GM21723 (cell line): ENCODE results near the gene VCP.
A peak's percentile ranks its signal among the peaks of the same experiment; 100 is the strongest.

Experiments used
- ATAC-seq: cut with Tn5 transposase; IDR thresholded peaks from one replicate; pipeline ENCODE4 v1.9.1; 2021; ENCODE audit warnings: mild to moderate bottlenecking, moderate library complexity; ENCODE audit not compliant: unreplicated experiment

The VCP gene

DNA sequence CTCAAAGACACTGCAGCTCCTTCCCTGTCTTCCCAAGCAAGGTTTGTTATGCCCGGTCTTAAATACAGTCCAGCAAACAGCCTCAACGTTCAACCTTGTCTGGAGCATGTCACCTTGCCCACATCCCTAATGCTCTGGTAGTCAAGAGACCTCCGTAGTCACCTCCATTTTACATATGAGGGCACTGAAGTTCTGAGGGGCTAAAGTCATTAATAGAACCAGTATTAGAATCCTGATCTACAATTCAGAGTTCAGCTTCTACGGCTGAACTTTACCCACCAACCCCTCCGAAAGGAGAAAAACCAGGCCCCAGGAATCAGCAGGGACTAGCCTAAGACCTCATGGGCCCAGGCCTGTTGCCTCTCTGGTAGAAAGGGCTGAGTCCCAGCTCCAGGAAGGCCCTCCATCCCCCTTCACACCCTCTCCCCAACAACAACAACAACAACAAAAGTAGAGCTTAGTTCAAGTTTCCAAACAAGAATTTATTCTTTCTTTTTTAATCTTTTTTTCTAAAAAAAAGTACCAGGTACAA, 31.3 kb upstream of the VCP start:
- ATAC-seq = no peak

DNA sequence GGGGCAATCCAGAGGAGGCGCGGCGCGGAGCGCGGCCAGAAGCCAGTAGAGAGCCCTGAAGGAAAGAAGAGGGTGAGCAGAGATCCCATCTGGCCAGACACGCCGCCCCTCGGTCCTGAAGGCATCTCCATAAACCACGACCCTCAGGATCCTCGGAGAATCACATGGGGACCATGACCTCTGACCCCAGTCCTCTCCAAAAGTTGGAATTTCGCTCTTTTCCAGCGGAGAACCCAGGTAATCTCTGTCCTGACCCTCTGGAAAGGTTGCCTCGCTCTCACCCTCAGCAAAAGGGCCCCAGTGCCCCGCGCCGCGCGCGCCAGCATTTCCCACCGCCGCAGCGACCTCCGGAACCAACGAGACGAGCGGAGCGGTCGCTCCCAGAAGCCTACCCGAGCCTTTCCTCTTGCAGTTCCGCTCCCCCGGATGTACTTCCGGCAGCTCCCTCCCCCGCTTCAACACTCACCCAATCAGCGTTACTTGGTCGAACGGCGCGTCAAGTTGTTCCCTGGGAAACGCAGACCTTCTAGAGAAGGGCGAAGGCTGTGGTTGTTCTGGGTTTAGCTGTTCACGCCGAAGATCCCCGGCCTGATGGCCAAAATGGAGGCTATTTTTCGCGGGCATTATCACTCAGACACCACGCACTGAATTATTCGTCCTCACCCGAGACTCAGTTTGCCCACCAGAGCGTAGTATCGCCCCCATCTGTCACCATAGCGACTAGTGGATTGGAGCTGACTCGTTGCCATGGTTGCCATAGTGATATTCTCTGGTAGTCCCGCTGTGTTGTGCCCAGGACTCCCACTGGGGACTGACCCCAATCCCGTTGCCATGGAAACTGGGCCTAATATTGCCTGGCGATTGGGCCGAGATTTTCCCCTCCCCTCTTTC, 30.6 kb upstream of the VCP start, which contains the start of gene STOML2:
Gene STOML2, minus strand, starts transcription at position 363 of the 891 bp plus-strand sequence. Its CDS starts 37 bp downstream, at position 326.
- peak; percentile 97 for ATAC-seq

DNA sequence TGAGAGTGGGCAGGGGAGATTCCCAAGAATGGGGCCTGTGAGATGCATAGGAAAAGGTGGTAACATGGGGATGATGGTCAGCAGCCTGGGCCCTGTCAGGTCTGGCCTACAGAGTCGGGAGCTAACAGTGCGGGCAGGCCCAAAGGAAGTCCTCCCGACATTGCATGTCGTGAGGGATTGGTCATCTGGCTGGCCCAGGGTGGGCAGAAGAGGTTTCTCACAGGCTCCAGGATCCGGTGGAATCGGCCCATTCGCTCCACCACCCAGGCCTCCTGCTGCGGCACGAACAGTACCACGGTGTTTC, 30.0 kb upstream of the VCP start:
- peak; percentile 24 for ATAC-seq

DNA sequence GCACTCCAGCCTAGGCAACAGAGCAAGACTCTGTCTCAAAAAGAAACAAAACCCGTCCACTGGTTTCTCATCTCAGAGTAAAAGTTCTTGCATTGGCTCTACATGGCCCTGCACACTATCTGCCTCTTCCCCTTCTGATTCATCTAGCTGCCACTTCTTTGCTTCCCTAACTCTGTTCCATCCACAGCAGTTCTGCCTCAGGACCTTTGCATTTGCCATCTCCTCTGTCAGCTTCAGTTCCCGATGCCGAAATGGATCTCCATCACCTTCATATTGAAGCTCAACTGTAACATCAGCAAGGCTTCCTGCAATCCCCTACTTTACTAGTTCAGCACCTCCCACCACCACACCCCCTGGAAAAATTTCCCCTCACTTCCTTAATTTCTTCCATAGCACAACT, 25.1 kb upstream of the VCP start:
- ATAC-seq = no peak

DNA sequence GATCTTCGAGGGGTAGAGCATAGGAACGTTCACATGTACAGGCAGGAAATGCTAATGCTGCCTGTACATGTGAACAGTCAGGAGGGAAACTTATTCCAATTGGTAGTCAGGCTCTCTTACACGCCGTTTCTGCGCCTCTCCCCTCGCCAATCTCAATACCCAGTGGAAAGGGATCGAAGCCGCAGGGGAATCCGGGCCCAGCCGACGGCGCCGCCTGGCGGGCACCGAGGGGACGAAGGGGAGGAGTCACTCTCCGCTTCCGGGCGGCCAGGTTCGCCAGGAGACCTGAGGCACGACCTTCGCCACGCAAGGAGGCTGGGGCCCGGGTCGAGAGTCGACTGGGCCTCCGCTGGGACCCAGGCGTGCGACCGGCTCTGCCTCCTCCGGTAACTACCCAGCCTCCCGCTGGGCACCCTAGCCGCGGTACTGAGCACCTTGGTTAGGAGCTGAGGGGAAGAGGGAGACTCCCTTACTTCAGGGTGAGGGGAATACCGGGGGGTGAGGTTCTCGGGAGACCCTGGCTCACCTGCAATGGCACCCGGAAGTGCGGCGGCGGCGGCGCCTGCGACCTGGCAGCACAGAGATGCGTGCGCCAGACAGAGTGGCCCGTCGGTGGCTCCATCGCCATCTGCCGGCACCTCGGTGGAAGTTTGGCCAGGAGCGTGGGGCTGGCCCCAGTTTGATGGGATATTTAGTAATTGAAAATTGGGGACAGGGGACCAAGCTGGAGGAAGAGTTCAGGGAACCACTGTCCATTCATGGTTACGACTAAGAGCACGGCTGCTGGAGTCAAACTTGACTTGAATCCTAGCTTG, 23.8 kb upstream of the VCP start, which contains the start of gene PIGO:
Gene PIGO, minus strand, starts transcription at position 557 of the 815 bp plus-strand sequence. CDS start 1,026 bp downstream, outside the sequence.
- peak; percentile 89 for ATAC-seq

DNA sequence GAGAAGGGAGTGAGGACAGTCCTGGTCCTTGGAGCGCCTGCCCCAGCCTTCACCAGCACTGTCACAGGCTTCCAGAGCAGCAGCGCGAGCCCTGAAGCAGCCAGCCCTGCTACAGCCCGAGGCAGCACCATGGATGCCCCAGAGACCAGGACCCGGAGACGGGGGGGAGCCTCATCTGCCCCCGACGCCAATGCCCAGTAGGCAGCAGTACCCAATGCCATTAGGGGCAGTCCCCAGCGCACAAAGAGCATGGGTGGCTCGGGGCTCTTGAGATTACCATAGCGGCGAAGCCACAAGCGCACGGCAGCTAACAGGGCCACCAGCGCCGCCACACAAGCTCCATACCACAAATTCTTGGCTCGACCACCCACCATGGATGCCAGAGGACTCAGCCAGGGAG, 19.1 kb upstream of the VCP start:
- ATAC-seq = no peak

DNA sequence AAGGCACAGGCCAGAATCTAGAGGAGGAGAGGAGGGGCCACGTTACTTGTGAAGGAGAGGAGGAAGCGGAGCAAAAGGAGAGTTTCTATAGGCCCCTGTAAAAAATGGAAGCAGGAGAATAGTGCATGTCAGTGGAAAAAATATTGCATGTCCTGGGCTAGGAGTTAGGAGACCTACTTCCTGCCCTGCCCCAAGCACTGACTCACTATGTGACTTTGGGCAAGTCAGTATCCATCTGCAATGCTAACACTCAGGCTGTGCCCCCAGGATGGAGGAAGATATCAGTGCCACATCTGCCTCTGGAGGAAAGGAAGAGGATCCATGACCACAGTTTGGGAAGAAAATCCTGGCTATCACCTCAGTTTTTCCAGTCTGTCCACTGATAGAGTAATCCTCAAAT, 17.0 kb upstream of the VCP start:
- no peak for ATAC-seq

DNA sequence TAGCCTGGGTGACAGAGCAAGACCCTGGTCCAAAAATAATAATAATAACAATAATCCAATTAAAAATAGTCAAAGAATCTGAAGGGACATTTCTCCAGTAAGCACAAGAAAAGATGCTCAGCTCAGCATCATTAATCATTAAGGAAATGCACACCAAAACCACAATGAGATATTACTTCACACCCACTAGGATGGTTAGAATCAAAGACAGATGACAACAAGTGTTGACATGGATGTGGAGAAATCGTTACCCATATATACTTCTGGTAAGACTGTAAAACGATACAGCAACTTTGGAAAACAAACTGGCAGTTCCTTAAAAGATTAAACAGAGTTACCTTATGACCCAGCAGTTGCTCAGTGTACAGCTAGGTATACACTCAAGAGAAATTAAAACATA, 12.7 kb upstream of the VCP start:
- ATAC-seq = no peak

DNA sequence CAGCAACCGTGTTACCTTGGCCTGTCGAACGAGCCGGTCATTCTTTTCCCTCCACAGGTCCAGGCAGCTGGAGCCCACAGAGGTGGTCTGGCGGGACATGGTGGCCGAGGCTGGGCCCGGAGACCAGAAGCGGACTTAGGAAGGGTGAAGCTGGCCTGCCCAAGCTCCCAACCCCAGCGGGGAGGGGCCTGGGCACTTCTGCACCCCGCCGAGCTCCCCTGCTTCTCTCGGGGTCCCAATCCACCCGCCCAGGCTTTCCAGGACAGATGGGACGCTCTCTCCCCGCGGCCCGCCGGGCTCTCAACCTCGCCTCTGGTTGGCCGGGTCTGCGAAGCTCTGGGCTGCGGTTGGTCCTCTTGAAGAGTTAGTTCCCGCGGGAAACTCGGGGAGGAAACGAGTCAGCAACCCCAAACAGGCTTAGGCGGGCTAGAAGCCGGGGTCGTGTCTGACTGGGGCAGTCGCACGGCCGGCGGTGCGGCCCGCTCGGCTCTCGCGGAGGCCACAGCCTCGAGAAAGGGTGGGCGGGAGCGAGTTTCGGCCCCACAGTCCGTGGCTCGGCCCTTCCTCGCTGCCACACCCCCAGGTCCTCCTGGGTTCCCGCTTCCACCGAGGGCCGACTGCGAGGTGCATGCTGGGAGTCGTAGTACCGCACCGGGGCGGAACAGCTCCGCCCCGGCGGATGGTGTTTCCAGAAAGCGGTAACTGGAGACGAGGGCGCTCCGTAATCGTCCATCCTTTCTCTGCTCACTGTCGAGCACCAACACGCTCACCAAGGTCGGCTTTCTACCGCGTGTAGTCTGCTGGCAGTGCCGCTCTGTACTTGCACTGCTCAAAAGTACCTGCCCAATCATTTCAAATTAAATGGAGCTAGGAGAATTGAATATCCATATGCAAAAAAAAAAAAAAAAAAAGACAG, 7.3 kb upstream of the VCP start, which contains the start of gene FANCG:
Gene FANCG, minus strand, starts transcription at position 517 of the 916 bp plus-strand sequence. Its CDS starts 418 bp downstream, at position 99.
- peak; percentile 92 for ATAC-seq

DNA sequence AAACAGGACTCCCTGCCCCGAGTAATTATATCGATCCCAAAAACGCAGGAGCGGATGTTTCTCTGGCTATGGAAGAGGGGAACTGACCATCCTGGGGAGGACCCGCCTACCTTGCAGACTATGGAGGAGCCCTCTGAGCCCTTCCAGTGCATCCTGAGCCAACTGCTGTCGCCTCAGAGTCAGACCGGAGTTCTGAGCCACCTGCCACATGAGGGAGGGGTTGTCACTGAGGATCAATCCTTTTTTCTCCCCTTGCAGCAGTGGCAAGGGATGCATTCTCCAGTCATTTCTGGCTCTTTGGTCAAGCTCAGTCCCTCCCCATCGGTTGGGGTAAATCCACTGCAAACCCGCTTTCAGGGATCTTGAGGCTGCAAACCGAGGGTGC, 6.6 kb upstream of the VCP start:
- ATAC-seq = no peak

DNA sequence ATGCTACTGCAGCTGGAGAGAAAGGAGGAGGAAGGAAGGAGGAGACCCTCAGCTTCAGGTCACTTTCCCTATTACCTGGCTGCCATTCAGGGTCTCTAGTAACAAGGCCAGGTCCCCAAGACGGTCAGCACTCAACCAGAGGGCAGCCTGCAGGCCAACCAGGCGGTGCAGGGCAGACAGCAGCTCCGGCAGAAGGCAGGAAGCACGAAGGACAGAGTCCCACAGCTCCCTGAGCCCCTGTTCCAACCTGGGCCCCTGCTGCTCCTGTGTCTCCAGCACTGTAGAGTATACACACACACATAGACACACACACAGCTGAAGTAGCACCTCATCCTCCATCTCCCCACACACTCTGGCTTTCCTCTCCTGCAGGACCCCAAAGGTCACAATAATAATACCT, 5.6 kb upstream of the VCP start:
- ATAC-seq = no peak

DNA sequence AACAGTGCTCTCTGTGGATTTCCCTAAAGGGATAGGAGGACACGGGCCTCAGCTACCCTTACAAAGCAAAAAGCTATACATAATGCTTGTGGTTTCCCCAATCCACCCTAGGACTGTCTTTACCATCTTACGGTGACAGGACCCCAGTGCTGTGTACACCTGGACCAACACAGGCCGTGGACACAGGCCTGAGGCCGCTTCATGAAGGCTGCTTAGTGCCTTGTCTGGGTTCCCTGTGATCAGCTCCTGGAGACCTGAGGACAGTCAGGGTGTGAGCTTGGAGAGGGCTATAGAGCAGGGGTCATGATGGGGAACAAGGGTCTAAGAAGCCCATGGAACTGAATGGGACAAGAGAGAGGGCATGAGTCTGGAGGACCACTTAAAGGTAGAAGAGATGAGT, 4.4 kb upstream of the VCP start:
- no peak for ATAC-seq

DNA sequence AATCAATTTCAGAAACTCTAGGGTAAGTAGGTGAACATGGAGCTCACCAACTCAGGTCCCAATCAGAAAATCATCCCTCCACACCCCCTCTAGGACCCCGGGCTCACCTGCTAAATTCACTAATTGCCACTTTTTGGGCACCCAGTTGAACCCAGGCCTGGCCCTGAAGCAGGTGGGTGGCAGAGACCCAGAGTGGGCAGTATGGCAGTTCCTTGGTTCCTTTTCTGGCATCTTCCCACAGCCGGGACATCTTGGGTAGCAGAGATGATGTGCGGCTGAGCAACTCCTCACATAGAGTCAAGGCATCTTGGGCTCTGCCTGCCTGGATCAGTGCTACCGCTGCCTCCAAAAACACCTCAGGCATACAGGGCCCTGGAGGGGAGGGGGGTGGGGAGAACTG, 2.9 kb upstream of the VCP start:
- ATAC-seq = no peak

DNA sequence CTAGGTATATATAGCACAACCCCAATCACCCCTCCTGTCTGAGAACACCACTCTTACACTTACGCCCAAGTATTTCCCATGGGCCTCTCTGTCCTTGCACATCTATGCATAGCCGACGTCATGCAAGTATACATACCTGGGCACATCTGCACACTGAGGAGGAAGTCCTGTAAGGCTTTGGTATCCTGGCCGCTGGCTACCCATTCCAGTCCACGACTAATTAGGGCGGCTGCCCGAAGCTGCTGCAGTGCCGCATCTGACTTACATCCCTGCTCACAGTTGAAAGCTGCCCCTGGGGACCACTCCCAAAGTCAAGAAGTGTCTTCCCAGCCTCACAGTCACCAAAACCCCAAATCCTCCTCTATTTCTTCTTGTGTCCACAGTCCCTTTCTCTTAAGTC, 2.4 kb upstream of the VCP start:
- no peak for ATAC-seq

DNA sequence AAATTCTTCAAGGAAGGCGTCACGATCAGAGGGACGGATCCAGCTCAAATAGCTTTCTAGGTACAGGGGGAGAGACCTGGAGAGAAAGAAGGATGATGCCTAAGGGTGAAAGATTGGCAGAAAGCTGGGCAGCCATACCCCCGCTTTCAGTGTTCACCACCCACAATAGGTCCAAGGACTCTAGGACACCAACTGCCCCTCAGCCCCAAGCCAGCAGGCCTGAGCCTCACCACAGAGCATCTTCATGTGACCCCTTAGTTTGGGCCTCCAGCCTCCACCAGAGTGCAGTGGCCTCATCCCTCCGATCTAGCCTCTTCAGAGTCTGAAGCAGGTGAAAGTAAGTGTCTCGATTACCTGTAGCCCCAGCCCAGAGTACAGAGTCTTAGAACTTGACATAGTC, 1.7 kb upstream of the VCP start:
- no peak for ATAC-seq

DNA sequence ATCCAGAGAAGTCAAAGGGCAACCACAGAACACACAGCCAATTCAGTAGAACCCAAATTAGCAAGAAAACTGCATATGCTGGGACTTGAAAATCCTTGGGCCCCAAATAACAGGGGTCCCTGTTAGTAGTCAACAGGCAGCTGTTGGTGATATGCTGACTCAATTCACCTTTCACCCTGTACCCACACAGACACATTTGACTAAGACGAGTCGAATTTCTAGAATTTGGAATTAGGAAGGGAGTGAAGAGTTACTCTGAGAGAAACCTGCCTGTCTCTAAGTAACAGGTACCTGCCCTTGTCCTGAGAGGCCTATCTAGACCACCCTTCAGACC, 821 bp upstream of the VCP start:
- ATAC-seq = no peak

DNA sequence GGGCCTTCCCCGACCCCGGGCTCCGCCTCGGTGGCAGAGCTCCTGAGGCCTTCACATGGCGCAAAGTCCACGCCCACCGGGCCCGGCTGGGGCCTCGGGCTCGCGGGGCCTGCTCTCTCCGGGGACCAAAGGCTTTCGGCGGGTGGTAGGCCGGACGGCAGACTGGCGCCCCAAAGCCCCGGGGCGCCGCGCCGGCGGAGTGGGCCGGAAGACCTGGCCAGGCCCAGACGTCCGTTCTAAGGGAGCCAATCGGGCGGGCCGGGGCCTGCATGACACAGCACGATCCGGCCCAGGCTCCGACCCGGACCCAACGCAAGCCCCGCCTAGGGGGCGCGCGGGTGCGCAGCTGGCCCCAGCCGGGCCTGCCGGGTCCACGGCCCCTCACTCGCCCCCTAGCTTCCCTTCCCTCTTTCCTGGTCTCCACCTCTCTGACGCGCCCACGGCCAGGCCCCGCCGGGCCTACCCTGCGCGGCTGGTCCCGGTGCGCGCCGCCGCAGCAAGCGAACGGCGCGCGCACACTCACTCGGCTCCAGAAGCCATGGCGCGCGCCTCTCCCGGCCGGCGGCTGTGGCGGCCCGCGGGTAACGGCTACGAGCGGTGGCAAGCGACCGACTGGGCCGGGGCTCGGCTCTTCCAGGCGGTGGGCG, 488 bp downstream of the VCP start:
- ATAC-seq = peak; percentile 53

DNA sequence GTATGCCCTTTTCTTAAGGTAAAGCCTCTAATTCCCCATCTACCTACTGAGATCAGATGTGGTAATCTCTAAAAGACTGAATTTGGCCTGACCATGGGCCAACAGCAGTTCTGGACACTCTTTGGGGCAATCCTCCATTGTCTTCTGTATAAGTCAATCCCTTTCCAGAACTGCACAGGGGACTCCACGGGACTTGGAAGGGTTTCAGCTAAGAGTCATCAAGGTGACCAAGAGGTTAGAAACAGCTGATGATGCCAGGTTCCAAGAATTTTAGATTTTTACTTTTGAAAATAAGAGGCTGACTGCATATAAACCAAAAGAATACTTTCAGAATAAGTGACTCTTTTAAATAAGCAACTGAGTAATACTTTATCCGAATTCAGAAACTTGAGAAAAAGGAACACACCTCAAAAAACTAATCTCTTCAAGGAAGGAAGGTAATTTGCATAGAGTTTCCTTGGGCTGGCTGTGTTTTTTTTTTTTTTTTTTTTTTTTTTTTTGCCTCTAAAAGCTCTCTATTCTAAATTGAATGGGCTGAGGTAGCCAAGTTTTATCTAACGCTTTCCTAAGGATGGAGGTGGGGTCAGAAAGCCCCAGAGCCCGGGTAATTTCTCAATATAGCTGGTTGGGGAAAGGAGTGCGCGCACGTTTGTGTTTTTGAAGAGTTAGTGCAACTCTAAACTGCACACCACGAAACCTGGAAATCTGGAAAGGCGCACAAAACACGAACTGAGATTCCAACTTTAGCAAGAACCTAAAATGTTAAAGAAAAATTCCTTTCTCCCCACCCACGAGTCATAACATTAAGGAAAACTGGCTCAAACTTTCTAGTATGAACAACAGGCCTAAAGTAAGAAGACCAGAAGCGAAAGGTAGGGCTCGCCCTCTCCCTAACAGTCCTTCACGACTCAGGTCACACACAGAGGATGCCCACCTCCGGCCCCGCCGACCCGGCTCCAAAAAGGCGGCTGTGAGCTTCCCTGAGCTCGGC, 1.3 kb downstream of the VCP start:
- ATAC-seq = no peak

DNA sequence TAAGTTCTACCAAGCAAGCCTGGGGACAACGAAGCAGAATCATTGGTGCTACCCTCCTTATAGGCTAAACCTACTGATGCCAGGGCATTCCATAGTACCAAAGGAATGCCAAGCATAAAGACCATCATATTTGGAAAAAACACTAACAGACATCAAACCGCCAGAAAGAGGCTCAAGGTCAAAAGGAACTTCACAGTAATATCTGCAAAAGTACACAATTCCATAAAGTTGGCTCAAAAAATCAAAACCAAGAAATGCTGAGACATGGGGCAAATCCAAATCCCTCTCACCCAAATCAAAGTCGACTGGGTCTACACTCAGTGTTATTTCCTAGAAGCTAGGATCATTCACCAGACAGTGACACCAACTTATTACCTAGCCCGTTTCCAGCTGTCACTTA, 3.4 kb downstream of the VCP start:
- no peak for ATAC-seq
